ENCODE data around the gene AP5Z1.

AP5Z1 gene

DNA sequence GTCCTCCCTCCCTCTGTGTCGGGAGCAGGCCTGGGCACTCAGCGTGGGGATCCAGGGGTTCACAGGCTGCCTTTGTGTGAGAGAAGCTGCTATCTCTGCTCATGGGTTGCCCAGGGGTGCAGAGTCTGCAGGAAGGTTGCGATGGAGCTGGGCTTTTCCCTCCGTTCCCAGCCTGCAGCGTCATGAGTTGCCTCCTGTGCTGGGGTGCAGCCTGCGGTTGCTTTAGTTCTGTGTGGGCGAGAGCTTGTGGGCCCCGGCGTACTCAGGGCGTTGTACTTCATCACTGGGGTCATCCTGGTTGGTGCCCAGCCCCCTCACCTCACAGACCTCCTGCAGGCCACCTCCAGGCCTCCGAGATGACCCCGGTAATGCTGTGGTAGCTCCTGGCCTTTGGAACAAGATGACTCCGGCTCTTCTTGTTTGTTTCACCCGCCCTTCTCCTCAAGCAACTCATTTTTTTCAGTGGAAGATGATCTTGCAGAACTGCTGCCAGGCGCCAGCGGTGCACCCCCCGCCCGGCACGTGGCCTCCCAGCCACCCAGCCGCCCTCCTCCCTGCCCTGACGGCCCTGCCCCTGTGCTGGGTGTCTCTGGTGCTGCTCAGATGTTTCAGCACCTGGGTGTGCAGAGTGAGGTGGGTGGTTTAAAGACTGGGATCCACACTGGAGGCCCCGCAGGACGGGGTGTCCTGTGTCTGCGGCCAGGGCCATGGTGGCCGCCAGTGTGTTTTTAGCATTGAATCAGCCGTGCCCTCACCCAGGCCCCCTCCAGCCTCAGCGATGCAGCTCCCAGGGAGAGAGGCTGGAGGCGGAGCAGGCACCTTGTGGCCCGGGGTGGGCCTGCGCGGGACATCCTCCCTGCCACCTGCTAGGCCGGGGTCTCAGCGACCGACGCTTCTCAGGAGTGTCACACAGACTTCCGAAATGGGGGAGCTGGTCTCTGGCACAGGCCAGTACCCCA is 7.2 kb downstream of the AP5Z1 start:
- H3K4me3 ChIP-seq (ENCODE audit: low read depth, low read length), result no peak overlapping the region
- in situ Hi-C loops (cut with HindIII; ENCODE audit: low sequenced_read_pairs), result no loop called here
- DNase-seq (ENCODE audit: low read depth, low spot score), result no peak
- TF ChIP-seq, protein P1, sequence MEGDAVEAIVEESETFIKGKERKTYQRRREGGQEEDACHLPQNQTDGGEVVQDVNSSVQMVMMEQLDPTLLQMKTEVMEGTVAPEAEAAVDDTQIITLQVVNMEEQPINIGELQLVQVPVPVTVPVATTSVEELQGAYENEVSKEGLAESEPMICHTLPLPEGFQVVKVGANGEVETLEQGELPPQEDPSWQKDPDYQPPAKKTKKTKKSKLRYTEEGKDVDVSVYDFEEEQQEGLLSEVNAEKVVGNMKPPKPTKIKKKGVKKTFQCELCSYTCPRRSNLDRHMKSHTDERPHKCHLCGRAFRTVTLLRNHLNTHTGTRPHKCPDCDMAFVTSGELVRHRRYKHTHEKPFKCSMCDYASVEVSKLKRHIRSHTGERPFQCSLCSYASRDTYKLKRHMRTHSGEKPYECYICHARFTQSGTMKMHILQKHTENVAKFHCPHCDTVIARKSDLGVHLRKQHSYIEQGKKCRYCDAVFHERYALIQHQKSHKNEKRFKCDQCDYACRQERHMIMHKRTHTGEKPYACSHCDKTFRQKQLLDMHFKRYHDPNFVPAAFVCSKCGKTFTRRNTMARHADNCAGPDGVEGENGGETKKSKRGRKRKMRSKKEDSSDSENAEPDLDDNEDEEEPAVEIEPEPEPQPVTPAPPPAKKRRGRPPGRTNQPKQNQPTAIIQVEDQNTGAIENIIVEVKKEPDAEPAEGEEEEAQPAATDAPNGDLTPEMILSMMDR (IDR thresholded peaks at IDR 0.05; ENCODE audit: low read depth, low read length), result no peak

DNA sequence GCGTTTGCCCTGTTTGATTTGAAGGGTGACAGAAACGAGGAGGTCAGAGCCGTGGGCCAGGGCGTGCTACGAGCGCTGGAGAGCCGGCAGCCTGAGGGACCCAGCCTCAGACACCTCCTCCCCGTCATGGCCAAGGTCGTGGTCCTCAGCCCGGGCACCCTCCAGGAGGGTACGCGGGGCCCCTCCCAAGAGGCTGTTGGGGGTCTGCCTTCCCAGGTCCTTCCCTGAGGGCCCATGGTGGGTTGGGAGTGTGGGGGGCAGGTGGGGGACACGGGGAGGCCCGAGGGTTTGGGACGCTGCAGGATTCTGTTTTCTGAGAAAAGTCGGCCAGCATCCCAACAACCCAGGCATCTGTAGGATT is 7.8 kb downstream of the AP5Z1 start:
- no peak overlapping the region for H3K4me3 ChIP-seq (ENCODE audit: low read depth, low read length)
- in situ Hi-C loops (cut with HindIII; ENCODE audit: low sequenced_read_pairs), result no loop called here
- DNase-seq (ENCODE audit: low read depth, low spot score), result no peak
- TF ChIP-seq, protein P1 (IDR thresholded peaks at IDR 0.05; ENCODE audit: low read depth, low read length), result no peak

DNA sequence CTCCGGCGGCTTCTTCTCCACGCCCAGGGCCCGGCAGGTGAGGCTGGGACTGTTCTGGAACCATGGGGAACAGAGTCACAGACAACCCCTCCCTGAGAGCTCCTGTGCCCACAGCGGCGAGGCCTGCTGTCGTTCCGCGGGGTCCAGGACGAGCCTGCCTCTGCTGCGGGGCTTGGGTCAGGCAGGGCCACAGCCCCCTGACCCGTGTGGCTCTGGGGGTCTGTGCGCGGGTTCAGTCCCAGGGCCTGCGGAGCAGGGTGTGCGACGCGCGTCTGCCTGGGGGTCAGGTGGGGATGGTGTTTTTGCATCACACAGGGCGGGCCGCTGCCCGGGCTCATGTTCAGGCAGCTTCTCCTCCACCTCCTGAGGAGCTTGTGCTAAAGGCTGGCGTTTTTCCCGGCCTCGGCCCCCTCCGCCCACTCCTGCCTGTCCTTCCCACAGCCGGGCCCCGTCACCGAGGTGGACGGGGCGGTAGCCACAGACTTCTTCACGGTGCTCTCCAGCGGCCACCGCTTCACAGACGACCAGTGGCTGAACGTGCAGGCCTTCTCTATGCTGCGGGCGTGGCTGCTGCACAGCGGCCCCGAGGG is 8.4 kb downstream of the AP5Z1 start:
- DNase-seq (ENCODE audit: low read depth, low spot score), result no peak
- in situ Hi-C loops (cut with HindIII; ENCODE audit: low sequenced_read_pairs), result no loop called here
- TF ChIP-seq, protein P1 (IDR thresholded peaks at IDR 0.05; ENCODE audit: low read depth, low read length), result no peak
- H3K4me3 ChIP-seq (ENCODE audit: low read depth, low read length), result no peak overlapping the region

DNA sequence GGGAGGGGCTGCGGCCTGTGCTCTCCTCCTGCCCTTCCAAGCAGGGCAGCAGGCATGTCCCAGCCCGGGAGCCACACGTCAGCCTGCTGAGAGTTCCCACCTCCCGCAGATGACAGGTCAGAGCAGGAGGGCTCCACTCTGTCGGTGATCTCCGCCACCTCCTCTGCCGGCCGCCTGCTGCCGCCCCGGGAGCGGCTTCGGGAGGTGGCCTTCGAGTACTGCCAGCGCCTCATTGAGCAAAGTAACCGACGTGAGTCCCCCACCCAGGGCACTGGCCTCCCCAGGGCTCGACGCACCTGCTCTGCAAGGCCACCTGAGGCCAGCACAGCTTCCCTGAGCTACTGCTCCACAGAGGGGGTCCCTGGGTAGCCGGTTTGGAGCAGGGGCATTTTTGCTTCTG is 9.4 kb downstream of the AP5Z1 start:
- in situ Hi-C loops (cut with HindIII; ENCODE audit: low sequenced_read_pairs), result no loop called here
- TF ChIP-seq, protein P1 (IDR thresholded peaks at IDR 0.05; ENCODE audit: low read depth, low read length), result no peak
- DNase-seq (ENCODE audit: low read depth, low spot score), result no peak
- H3K4me3 ChIP-seq (ENCODE audit: low read depth, low read length), result no peak overlapping the region

DNA sequence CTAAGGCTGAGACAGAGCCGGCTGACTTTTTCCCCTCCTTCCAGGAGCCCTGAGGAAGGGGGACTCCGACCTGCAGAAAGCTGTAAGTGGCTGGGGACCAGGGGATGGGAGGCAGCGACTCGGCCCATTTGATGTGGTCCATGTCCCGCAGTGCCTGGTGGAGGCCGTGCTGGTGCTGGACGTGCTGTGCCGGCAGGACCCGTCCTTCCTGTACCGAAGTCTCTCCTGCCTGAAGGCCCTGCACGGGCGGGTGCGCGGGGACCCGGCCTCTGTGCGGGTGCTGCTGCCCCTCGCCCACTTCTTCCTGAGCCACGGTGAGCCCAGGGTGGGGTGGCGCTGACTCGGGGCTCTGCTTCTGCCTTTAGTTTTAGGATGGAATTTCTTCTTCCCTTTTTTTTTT is 9.9 kb downstream of the AP5Z1 start:
- in situ Hi-C loops (cut with HindIII; ENCODE audit: low sequenced_read_pairs), result no loop called here

DNA sequence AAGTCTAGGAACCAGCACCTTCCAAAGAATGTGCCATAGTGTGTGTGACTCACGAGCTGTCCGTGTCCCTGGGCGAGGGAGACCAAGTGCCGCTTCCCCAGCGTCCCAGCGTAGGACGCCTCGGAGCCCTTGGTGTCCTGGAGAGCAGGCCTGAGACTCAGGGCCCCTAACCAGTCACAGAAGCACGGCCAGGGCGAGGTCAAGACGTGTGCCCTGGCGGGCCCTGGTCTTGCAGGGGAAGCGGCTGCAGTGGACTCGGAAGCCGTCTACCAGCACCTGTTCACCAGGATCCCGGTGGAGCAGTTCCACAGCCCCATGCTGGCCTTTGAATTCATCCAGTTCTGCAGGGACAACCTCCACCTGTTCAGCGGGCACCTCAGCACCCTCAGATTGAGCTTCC is 10.6 kb downstream of the AP5Z1 start:
- no peak for DNase-seq (ENCODE audit: low read depth, low spot score)
- TF ChIP-seq, protein P1 (IDR thresholded peaks at IDR 0.05; ENCODE audit: low read depth, low read length), result no peak
- in situ Hi-C loops (cut with HindIII; ENCODE audit: low sequenced_read_pairs), result no loop called here
- no peak overlapping the region for H3K4me3 ChIP-seq (ENCODE audit: low read depth, low read length)

More for the DNA sequence above, 9.9 kb downstream of the AP5Z1 start:
- H3K4me3 ChIP-seq (ENCODE audit: low read depth, low read length), result no peak overlapping the region
- DNase-seq (ENCODE audit: low read depth, low spot score), result no peak
- TF ChIP-seq, protein P1 (IDR thresholded peaks at IDR 0.05; ENCODE audit: low read depth, low read length), result no peak

All from astrocyte of the spinal cord (primary cell).